Liver (tissue), 9 donors: ENCODE data around the gene EEIG1. TPM values are rescaled to one million over a fixed set of nuclear protein-coding genes. Genes with fewer than 3 reads are reported as not detected.

Source experiments
- DNase-seq: peaks from one replicate; pipeline ENCODE4 v3.0.0-alpha.2; 2017; ENCODE audit warnings: low spot score
- H3K27ac ChIP-seq, 2 donors: one replicate each; pipeline ENCODE4 v1.7.0; 2013; ENCODE audit warnings: inconsistent platforms in 2 of 2, low read length in 2 of 2, control low read depth in 1 of 2, low read depth in 1 of 2, mild to moderate bottlenecking in 1 of 2
- H3K27me3 ChIP-seq, 4 donors: one replicate each; pipeline versions ENCODE4 v1.6.1 to v1.7.0; 2013; ENCODE audit warnings: low read length in 3 of 4, inconsistent platforms in 1 of 4, mild to moderate bottlenecking in 1 of 4, moderate library complexity in 1 of 4; ENCODE audit not compliant: control insufficient read depth in 4 of 4, insufficient read depth in 4 of 4
- H3K36me3 ChIP-seq, 4 donors: one replicate each; pipeline versions ENCODE4 v1.6.1 to v1.7.0; 2013; ENCODE audit warnings: low read length in 3 of 4, mild to moderate bottlenecking in 3 of 4, low read depth in 1 of 4, moderate library complexity in 1 of 4; ENCODE audit not compliant: control insufficient read depth in 4 of 4, insufficient read depth in 3 of 4
- H3K4me1 ChIP-seq, 4 donors: one replicate each; pipeline versions ENCODE4 v1.6.1 to v1.7.0; 2013; ENCODE audit warnings: low read length in 3 of 4, mild to moderate bottlenecking in 3 of 4, moderate library complexity in 1 of 4; ENCODE audit not compliant: control insufficient read depth in 4 of 4, insufficient read depth in 4 of 4
- H3K4me3 ChIP-seq, 3 donors: one replicate each; pipeline versions ENCODE4 v1.6.1 to v1.7.0; 2013; ENCODE audit warnings: low read length in 3 of 3, control low read depth in 1 of 3, low read depth in 1 of 3, mild to moderate bottlenecking in 1 of 3
- H3K9ac ChIP-seq, 2 donors: one replicate each; pipeline ENCODE4 v1.7.0; 2013; ENCODE audit warnings: low read length in 2 of 2, mild to moderate bottlenecking in 2 of 2, moderate library complexity in 2 of 2, control low read depth in 1 of 2, low read depth in 1 of 2
- H3K9me3 ChIP-seq, 4 donors: one replicate each; pipeline versions ENCODE4 v1.6.1 to v1.7.0; 2013; ENCODE audit warnings: low read length in 3 of 4; ENCODE audit not compliant: control insufficient read depth in 4 of 4
- FOXA1 ChIP-seq: IDR thresholded peaks from 2 replicates; pipeline ENCODE4 v1.6.1; 2016; ENCODE audit warnings: antibody characterized with exemption
- FOXA2 ChIP-seq: IDR thresholded peaks from 2 replicates; pipeline ENCODE4 v1.6.1; 2016; ENCODE audit warnings: antibody characterized with exemption
- HNF4A ChIP-seq, 2 donors: conservative IDR thresholded peaks; 2 replicates each; pipeline ENCODE4 v1.6.1; 2016; ENCODE audit warnings: antibody characterized with exemption in 2 of 2, mild to moderate bottlenecking in 2 of 2
- JUND ChIP-seq, 2 donors: IDR thresholded peaks; 2 replicates each; pipeline ENCODE4 v1.6.1; 2016; ENCODE audit warnings: antibody characterized with exemption in 2 of 2
- NR2F2 ChIP-seq: IDR thresholded peaks from 2 replicates; pipeline ENCODE4 v1.6.1; 2016; ENCODE audit warnings: antibody characterized with exemption
- RAD21 ChIP-seq, 2 donors: IDR thresholded peaks; 2 replicates each; pipeline ENCODE4 v1.6.1; 2016; ENCODE audit warnings: antibody characterized with exemption in 2 of 2, mild to moderate bottlenecking in 2 of 2
- RXRA ChIP-seq, 2 donors: IDR thresholded peaks; 2 replicates each; pipeline ENCODE4 v1.6.1; 2017 to 2018; ENCODE audit warnings: antibody characterized with exemption in 2 of 2, mild to moderate bottlenecking in 1 of 2
- SP1 ChIP-seq: IDR thresholded peaks from 2 replicates; pipeline ENCODE4 v1.6.1; 2018; ENCODE audit warnings: antibody characterized with exemption, mild to moderate bottlenecking
- TAF1 ChIP-seq: conservative IDR thresholded peaks from 2 replicates; pipeline ENCODE4 v1.6.1; 2016; ENCODE audit warnings: antibody characterized with exemption, mild to moderate bottlenecking
- YY1 ChIP-seq: IDR thresholded peaks from 2 replicates; pipeline ENCODE4 v1.6.1; 2016; ENCODE audit warnings: antibody characterized with exemption, mild to moderate bottlenecking
- WGBS: extraction: QIAGEN DNeasy Blood & Tissue Kit; methylation state at CpG from one replicate; pipeline ENCODE4 v1.1.7; 2013; 5-methylcytosine and 5-hydroxymethylcytosine counted together
- polyA plus RNA-seq, 2 donors: library from polyadenylated mRNA; stranded (reverse) in 1 of 2; unstranded in 1 of 2; fragments of 200-250 nt in 1 of 2; fragments of >200 nt in 1 of 2; fragmentation: Nextera tagmentation in 1 of 2; extraction: Ambion mirVana in 1 of 2; gene quantifications; one replicate each; pipeline versions ENCODE4 v1.2.1 to v1.2.3, GENCODE V29; 2013 to 2015
- total RNA-seq, 2 donors: library from RNA; depleted of rRNA; stranded (reverse); fragments of >200 nt; gene quantifications; one replicate each; pipeline ENCODE4 v1.2.3, GENCODE V29; 2014
- TF ChIP-seq, protein P1 (sequence below): IDR thresholded peaks from 2 replicates; pipeline ENCODE4 v1.6.1; 2016; ENCODE audit warnings: antibody characterized with exemption
- TF ChIP-seq, protein P2 (sequence below): IDR thresholded peaks from 2 replicates; pipeline ENCODE4 v1.6.1; 2016; ENCODE audit warnings: antibody characterized with exemption
- donor health status: healthy.
- donor health status: healthy.
- donor health status: healthy.
- donor health status: healthy.
- donor health status: healthy.

The EEIG1 gene
- total and polyA plus RNA-seq, 4 donors: 4.9 to 14.3 (median 8.9) TPM

- TF ChIP-seq, protein P1, sequence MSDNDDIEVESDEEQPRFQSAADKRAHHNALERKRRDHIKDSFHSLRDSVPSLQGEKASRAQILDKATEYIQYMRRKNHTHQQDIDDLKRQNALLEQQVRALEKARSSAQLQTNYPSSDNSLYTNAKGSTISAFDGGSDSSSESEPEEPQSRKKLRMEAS: no peak
- TF ChIP-seq YY1: no peak
- no peak for TF ChIP-seq HNF4A (conservative IDR thresholded peaks at IDR 0.05)
Measured at GRCh38 chr9:127967151-127967809, 13.5 kb downstream of the EEIG1 start (continued).

DNA sequence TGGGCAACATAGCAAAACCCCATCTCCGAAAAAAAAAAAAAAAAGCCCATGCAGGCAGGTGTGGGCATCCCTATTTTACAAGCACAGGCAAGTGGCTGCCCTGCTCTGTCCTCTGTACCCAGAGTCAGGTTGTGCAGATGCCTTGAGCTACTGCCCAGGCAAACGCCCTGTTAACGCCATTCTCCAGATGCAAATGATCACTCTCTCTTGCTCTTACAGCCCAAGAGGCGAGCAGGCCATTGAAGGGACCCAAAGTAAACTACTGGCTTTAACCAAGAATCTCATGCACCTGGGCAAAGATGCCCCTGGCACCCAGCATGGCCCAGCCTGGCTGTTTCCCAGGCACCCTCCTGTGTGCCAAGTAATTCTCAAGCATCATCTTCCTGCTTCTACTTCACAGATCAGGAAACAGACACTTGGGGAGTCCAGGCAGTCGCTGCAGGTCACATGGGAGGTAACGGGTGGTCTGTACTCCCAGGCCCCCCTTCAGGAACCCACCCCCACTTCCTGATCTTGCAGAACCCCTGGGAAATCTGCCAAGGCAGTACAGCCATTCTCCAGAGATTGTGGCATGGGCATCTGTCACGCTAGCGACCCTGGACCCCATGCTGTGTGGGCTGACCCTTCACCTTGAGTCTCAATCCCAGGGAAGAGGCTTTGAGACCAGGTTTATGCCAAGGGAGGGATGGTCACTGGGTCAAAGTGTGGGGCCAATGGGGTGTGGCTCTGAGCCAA is 14.2 kb downstream of the EEIG1 start:
- no peaks in the 10 kb centered on the region for H3K36me3 ChIP-seq
- WGBS: 58% methylated on average over 8 of the region's 8 CpGs
- peaks cover 50 to 90% (median 76%) of the 10 kb centered on the region in 4 donors for H3K4me1 ChIP-seq
- H3K27me3 ChIP-seq: no peaks in the 10 kb centered on the region
- H3K27ac ChIP-seq: peak overlapping the region; percentile 85 to 90
- H3K9ac ChIP-seq: no peak overlapping the region
- no peaks in the 10 kb centered on the region for H3K9me3 ChIP-seq
- no peak overlapping the region for H3K4me3 ChIP-seq
- TF ChIP-seq NR2F2 (peak; percentile 25), SP1 (no peak)
- no peak for DNase-seq

DNA sequence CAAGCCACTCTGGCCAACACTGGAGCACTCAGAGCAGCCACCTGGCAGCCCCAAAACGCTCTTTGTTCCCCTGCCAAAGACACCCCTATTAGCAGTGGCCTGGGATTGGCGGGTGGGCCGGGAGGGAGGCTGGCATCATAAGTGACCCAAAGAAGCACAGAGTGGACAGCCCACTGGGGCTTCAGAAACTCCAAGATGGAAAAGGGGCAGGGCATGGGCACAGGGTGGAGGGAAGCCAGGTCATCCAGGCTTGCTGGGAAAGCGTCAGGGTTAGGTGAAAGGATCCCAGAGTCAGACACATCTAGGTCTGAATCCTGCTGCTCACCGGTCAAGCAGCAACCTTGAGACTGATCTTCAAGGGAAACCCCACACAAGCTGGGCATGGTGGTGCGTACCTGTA is 14.8 kb downstream of the EEIG1 start:
- Histone ChIP-seq H3K9me3 (no peaks in the 10 kb centered on the region), H3K27ac (peak overlapping the region; percentile 85 to 90), H3K4me1 (peaks cover 45 to 87% (median 72%) of the 10 kb centered on the region in 4 donors), H3K4me3 (no peak overlapping the region), H3K9ac (peak overlapping the region; percentile 21 to 30), H3K36me3 (no peaks in the 10 kb centered on the region), H3K27me3 (no peaks in the 10 kb centered on the region)
- 44% methylated on average over 6 of the region's 6 CpGs for WGBS
- DNase-seq: no peak
- TF ChIP-seq RAD21 (IDR thresholded peaks at IDR 0.05): no peak
- no peak for TF ChIP-seq TAF1
- TF ChIP-seq FOXA1: no peak
- TF ChIP-seq NR2F2: no peak
- TF ChIP-seq FOXA2: no peak
- TF ChIP-seq, protein P2, sequence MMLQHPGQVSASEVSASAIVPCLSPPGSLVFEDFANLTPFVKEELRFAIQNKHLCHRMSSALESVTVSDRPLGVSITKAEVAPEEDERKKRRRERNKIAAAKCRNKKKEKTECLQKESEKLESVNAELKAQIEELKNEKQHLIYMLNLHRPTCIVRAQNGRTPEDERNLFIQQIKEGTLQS: no peak
- TF ChIP-seq RXRA (IDR thresholded peaks at IDR 0.05): no peak

- no peak overlapping the region for H3K4me3 ChIP-seq
- TF ChIP-seq FOXA2: no peak
- no peak for TF ChIP-seq FOXA1
- TF ChIP-seq JUND (IDR thresholded peaks at IDR 0.05): peak in 1 of 2 donors; percentile 61
- TF ChIP-seq RAD21 (IDR thresholded peaks at IDR 0.05): peak; percentile 10 to 15
- peak; percentile 68 to 91 for TF ChIP-seq RXRA (IDR thresholded peaks at IDR 0.05)
- peak; percentile 43 to 77 for TF ChIP-seq HNF4A (conservative IDR thresholded peaks at IDR 0.05)
- peak; percentile 50 for TF ChIP-seq YY1
- H3K36me3 ChIP-seq: no peaks in the 10 kb centered on the region
- DNase-seq: no peak
- peak overlapping the region; percentile 15 to 73 for H3K27ac ChIP-seq
- H3K4me1 ChIP-seq: peaks cover 31 to 69% (median 55%) of the 10 kb centered on the region in 4 donors
- 47% methylated on average over 19 of the region's 19 CpGs for WGBS
- no peak overlapping the region for H3K9ac ChIP-seq
- H3K9me3 ChIP-seq: no peaks in the 10 kb centered on the region
- H3K27me3 ChIP-seq: no peaks in the 10 kb centered on the region
Measured at GRCh38 chr9:127963359-127964064, 17.3 kb downstream of the EEIG1 start.
